ENCODE measurements around the gene UNKL.
A peak's percentile ranks its signal among the peaks of the same experiment; 100 is the strongest.

The UNKL gene

DNA sequence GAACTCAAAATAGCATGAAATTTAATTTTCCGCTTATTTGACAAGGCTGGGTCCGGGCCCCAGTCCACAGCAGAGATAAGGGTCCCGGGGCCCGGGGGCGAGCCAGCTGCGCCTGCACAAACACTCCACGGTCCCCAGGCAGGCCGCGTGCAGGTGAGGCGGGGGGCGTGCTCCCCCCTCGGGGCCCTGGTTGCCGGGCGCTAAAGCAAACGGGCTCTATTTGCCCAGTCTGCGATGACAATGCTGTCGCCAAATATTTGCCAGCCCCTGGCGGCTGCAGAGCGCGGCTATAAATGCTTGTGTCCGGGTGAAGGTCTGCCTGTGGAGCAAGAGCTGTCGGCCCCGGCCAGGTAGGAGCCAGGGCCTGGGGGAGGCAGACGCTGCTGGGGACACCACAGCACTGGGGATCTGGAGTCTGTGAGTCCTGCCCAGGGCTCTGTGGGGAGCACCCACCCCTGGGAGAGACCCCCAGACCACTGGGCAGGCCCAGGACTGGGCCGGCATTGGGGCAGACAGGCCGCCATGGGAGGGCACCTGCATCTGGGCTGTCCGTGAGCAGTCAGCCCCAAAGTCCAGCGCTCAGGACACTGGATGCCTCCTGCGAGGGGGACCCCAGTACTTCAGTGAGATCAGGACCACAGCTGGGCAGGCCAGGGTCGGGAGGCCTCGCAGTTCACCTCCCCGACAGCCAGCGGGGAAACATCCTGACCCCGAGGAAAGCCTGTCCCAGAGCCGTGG lies 16.4 kb upstream of the UNKL start, which contains the start of gene PERCC1:
TSS of gene PERCC1 (plus strand) at position 320 of the 738 bp plus-strand sequence. CDS start 1,516 bp downstream, outside the sequence.
- DNase-seq (ENCODE audit: low spot score): peak; percentile 30

DNA sequence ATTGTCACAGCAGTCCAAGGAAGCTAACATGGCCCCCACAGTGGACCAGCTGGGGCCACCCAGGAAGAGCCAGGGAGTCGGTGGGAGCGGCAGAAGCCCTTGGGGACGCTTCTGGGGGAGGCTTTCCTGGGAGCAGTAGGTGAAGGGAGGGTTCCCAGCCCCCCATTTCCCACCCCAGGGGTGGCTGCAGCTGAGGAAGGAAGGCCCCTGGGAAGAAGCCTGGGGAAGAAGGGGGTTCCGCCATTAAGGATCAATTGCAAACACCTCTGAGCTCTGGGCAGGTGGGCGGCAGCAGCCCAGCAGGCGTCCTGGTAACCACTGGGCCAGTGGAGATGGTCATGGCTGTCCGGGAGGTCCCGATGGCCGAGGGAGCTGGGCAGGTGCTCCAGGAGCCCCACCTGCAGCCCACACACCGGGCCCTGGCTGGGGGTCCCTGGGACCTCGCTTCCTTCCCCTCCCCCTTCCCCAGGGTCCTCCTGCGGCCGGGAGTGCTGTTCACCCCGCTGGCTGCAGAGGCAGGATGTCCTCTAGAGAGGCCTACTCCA lies 15.8 kb upstream of the UNKL start:
- no peak for DNase-seq (ENCODE audit: low spot score)

DNA sequence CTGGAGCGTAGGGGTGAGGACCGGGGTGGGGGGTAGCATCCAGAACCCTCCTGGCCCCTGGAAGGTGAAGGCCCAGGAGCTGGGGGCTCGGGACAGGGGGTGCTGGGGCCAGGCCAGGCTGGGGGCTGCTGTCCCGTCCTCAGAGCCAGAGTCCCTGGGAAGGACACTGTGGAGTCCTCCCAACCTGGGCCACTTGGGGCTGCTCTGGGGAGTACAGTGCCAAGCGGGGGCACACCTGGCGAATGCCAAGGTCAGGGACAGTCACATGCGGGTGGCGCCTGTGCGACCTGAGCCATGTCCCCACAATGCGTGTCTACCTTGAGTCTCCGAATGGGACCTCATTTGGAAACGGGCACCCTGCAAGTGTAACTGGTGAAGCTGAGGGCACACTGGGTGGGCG lies 15.1 kb upstream of the UNKL start:
- DNase-seq (ENCODE audit: low spot score): no peak

- no peak for DNase-seq (ENCODE audit: low spot score)
These were observed 14.5 kb upstream of the UNKL start for GRCh38 chr16:1429012-1429411.

DNA sequence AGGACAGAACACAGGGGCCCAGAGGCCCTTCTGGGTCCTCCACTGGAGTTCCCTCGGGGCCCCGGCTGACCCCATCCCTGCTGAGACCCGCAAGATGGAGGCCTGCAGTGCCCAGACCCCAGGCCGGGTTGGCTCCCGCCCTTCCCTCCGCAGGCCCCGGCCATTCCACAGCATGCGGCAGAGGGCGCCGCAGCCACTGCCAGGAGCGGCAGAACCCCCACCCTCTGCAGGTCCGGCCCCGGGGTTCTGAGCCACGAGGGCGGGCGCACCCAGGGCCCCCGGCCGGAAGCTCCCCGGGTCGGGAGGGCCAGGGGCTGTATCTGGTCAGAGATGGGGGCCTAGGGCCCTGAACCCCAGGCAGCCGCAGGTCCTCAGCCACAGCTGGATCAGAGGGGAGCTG lies 14.0 kb upstream of the UNKL start:
- DNase-seq (ENCODE audit: low spot score): no peak

- DNase-seq (ENCODE audit: low spot score): no peak
These were observed 13.3 kb upstream of the UNKL start for GRCh38 chr16:1427473-1428461.

DNA sequence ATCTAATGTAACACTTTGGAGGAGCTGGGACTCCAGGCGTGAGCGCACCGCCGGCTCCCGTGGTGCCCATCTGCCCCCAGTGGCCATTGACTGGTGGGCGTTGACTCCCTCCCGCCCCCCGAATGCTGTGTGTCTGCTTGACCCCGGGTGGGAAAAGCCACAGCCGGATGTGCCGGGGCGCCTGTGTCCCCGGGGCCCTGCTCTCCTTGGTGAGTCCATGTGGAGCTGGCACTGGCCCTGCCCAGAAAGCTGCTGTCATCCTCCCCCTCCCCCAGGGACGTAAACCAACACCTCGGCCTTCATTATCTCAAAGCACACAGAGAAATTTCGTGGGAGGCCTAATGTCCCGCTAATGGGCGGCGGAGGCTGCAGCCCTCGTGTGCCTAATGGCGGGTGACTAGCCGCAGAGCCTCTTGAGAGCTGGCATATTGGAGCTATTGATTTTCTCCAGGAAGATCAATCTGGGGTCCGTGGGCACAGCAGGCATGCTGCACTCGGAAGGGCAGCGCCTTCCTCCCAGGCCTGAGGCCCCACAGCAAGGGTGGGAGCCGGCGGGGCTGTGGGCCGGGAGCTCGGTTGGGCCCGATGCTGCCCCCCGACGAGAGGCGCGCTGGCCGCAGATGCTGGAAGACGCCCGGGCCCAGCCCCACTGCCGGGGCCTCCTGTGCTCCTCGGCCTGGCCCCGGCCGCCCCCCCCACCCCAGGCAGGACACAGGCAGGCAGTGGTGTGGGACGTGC lies 12.4 kb upstream of the UNKL start:
- no peak for DNase-seq (ENCODE audit: low spot score)

DNA sequence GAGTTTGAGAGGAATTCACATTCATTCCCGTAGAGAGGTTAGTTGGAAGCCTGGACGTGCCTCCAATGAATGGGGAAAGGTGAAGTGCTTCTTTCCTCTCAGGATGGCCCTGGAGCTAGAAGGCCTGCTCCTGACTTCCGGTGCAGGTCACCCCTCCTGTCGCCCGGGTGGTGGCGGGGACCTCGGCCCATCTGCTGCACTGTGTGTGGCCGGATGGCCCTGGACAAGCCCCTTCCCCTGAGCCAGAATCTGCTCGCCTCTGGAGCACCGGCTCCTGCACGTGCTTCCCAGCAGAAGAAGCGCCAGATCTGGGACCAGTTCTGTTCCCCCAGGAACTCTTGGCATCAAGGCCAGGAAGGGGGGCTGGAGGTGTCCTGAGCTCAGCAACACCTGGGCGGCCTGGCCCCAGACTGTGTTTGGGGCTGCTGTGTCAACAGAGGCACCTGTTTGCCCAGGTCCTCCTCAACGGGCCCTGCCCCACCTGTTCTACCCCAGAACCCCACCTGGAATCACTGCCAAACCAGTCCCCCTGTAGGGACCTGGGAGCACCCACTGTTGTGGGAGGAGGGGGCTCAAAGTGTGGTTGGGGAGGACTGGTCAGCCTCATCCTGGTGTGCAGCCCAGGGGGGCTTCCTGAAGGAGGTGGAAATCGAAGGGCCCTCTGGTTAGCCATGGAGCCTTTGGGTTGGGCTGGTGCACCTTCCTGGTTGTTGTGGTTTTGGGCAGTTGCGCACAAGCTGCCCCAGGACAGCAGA lies 11.3 kb upstream of the UNKL start:
- no peak for DNase-seq (ENCODE audit: low spot score)

DNA sequence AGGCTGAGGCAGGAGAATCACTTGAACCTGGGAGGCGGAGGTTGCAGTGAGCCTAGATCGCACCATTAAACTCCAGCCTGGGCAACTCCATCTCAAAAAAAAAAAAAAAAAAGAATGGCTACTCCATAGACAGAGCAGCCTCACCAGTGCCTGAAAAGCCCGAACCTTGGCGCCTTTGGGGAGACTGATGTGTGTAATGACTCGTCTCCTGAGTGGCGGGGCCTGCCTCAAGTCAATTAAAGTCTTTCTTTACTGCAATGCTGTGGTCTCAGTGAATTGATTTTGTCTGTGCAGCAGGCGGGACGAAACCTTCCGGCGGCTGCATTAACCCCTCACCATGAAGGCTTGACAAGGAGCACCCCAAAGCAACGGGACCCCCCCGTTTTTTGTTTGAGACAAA lies 9.5 kb upstream of the UNKL start:
- no peak for DNase-seq (ENCODE audit: low spot score)

DNA sequence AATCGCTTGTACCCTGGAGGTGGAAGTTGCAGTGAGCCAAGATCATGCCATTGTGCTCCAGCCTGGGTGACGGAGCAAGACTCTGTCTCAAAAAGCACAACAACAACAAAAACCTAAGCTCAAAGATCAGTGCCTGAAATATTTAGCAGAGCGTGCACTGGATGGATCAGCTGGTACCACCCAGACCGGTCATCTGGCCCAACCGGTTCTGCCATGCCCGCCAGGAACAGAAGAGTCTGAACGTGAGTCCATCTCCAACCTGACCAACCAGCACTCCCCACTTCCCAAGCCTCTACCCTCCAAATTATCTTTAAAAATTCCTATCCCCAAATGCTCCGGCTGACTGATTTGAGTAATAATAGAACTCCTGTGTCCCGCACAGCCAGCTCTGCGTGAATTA lies 7.6 kb upstream of the UNKL start:
- DNase-seq (ENCODE audit: low spot score): no peak

GRCh38 chr16:1420111-1420539 lies 5.6 kb upstream of the UNKL start:
- no peak for DNase-seq (ENCODE audit: low spot score)

- no peak for DNase-seq (ENCODE audit: low spot score)
These were observed 2.0 kb upstream of the UNKL start for GRCh38 chr16:1416521-1416941.

DNA sequence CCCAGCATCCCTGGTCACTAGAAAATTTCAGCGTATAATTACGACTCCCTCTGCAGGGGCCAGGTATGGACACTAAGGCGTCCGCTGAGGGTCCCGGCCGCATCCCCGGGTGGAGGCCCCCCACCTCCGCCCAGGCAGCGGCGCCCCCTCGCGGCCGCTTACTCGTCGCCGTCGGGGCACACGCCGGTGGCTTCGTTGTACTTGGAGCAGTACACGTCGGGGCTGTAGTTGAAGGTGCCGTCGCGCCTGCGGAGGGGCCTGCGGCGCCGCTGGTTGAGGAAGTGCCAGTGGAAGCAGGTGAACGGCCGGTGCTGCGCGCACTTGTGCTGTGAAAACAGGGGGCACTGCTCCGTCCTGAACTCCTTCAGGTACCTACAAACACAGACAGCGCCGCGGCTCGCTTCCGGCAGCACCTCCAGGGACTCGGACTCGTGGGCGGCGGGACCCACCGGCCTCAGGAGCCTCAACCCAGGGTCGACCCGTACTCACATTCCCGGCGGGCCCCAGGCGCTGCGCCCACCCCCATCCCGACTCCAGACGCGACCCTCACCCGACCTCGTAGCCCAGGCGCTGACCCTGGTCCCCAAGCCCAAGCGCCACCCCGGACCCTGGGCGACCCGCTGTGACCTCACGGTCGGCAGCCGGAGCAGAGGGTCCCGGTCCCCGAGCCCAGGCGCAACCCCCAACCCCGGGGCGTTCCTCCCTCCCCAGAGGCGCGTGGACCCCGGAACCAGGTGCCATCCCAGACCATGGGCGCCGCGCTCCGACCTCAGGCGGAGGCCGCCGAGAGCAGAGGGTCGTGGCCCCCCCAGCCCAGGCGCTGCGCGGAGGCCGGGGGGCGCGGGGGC lies 596 bp downstream of the UNKL start:
- DNase-seq (ENCODE audit: low spot score): peak; percentile 16

- DNase-seq (ENCODE audit: low spot score): no peak
These were observed 1.7 kb downstream of the UNKL start for GRCh38 chr16:1412847-1413246.

DNA sequence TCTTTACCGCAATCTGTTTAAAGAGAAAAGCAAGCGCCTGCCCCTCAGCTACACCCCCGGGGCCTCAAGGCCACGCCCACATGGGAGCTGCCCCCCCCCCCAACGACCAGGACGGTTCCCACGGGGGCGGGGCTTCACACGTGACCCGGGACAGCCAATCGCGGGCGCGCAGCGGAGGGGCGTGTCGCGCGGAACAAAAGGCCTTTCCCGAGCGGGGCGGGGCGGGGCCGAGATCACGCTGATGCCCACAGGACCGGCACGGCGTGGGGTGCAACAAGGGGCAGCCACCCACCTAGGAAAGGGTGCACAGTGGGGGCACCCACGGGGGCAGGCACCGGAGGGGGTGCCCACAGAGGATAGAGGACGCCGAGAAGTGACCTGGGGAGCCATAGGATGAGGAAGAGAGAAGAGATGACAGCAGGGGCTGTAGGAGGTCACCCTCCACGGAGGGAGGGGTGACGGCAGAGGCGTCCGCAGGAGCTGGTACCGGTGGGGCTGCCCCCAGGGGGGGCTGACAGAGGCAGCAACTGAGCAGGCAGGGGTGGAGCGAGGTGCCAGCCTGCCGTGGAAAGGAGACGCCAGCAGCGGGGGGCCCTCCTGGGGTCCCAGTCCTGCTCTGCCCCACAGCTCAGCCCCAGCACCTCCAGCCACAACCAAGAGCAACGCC lies 6.2 kb downstream of the UNKL start:
- peak; percentile 79 for DNase-seq (ENCODE audit: low spot score)

- DNase-seq (ENCODE audit: low spot score): no peak
These were observed 6.8 kb downstream of the UNKL start for GRCh38 chr16:1407753-1408152.

DNA sequence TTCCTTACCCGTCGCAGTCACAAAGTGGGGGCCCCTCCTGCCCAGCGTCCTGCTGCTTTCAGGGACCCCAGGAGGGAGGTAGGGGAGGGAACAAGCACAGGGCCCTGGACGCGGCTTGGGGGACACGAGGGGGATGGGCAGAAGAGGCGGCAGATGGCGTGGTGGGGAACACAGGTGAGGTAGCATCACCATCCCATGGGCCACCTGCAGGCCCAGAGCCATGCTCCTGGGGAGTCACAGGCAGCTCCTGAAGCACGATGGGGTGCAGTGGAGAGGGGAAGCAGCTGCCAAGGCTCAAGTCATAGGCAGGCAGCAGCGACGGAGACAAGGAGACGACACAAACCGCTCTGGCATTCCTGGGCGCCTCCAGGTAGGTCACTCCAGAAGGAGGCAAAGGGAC lies 10.8 kb downstream of the UNKL start:
- no peak for DNase-seq (ENCODE audit: low spot score)

DNA sequence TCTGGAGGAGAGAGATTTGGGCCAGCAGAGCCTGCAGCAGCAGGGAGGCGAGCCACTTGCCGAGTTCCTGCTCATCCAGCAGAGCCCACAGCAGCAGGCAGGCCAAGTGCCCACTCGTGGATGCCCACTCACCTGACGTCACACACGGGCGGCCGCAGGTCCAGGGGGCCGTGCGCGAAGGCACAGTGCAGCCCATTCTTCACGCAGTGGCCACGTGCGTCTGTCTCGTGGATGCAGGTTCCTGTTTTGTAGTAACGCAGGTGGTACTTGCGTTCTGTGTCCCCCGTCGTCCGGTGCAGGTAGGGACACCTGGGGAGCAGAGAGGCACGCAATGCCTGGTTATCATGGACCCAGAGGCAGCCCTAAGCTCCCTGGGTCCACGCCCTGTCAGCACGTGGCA lies 11.5 kb downstream of the UNKL start:
- DNase-seq (ENCODE audit: low spot score): no peak

DNA sequence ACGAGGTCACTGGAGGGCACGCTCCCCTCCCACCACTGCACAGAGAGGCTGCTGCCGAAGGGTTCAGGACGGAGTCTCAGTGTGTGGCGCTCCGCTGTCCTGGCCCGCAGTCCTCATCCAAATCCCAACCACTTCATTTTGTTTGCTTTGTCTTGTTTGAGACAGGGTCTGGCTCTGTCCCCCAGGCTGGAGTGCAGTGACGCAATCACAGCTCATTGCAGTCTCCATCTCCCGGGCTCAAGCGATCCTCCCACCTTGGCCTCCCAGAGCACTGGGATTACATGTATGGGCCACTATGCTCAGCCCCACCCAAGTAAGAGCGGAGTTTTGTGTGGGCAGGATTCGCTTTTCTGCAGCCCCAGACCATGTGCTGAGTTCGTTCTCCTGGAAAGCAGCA lies 12.7 kb downstream of the UNKL start:
- no peak for DNase-seq (ENCODE audit: low spot score)

Measured in cerebellar cortex (tissue), 1 donor.